ENCODE measurements around the gene TSPAN4.

The TSPAN4 gene

GRCh38 chr11:833849-834311 lies 8.8 kb upstream of the TSPAN4 start:
- Histone ChIP-seq H3K4me1 (peaks cover 57 to 78% (median 62%) of the 10 kb centered on the region in 10 experiments), H3K9ac (peak overlapping the region; percentile 74 to 92 (median 84); a peak in 21 of 22 replicates), H3K4me3 (peak overlapping the region; percentile 71 to 86 (median 74)), H3K9me3 (replicated peaks in 1 of 11) (no peaks in the 10 kb centered on the region), H3K27ac (peak overlapping the region in 7 of 11 experiments; percentile 70 to 81 (median 79); a peak in 12 of 22 replicates), H3K27me3 (peaks cover 37 to 59% (median 45%) of the 10 kb centered on the region in 11 experiments), H3K4me2 (peak overlapping the region; percentile 90 to 99 (median 98)), H3K36me3 (peaks cover 24 to 29% (median 28%) of the 10 kb centered on the region in 11 experiments), H4K20me1 (peaks cover 42 to 93% (median 88%) of the 10 kb centered on the region in 11 experiments)
- no peak for TF ChIP-seq Cebpa-rat (IDR thresholded peaks at IDR 0.05)

GRCh38 chr11:834371-835316 lies 8.0 kb upstream of the TSPAN4 start:
- peak overlapping the region; percentile 90 to 99 (median 98) for H3K4me2 ChIP-seq
- H3K9ac ChIP-seq, result peak overlapping the region; percentile 2 to 90 (median 81); a peak in 20 of 22 replicates
- H3K27ac ChIP-seq, result peak overlapping the region in 7 of 11 experiments; percentile 2 to 65 (median 41); a peak in 12 of 22 replicates

GRCh38 chr11:836274-836673 lies 6.4 kb upstream of the TSPAN4 start:
- Histone ChIP-seq H3K4me1 (peaks cover 44 to 70% (median 52%) of the 10 kb centered on the region in 10 experiments), H3K27me3 (peaks cover 13 to 35% (median 21%) of the 10 kb centered on the region in 11 experiments), H3K27ac (no peak overlapping the region), H4K20me1 (peaks cover 64 to 93% (median 88%) of the 10 kb centered on the region in 11 experiments), H3K9me3 (replicated peaks in 1 of 11) (no peaks in the 10 kb centered on the region), H3K36me3 (peaks cover 46 to 52% (median 52%) of the 10 kb centered on the region in 11 experiments), H3K4me2 (no peak overlapping the region), H3K9ac (no peak overlapping the region), H3K4me3 (no peak overlapping the region)
- no peak for TF ChIP-seq Cebpa-rat (IDR thresholded peaks at IDR 0.05)

More at GRCh38 chr11:834371-835316, 8.0 kb upstream of the TSPAN4 start:
- TF ChIP-seq Cebpa-rat (IDR thresholded peaks at IDR 0.05), result no peak
- Histone ChIP-seq H3K4me1 (peaks cover 50 to 71% (median 55%) of the 10 kb centered on the region in 10 experiments), H3K4me3 (peak overlapping the region in 9 of 10 experiments; percentile 7 to 86 (median 71); a peak in 14 of 20 replicates), H3K9me3 (replicated peaks in 1 of 11) (no peaks in the 10 kb centered on the region), H3K27me3 (peaks cover 29 to 51% (median 37%) of the 10 kb centered on the region in 11 experiments), H3K36me3 (peaks cover 32 to 37% (median 36%) of the 10 kb centered on the region in 11 experiments), H4K20me1 (peaks cover 48 to 93% (median 88%) of the 10 kb centered on the region in 11 experiments)

GRCh38 chr11:836700-837099 lies 6.0 kb upstream of the TSPAN4 start:
- H3K9ac ChIP-seq, result no peak overlapping the region
- peaks cover 44 to 69% (median 51%) of the 10 kb centered on the region in 10 experiments for H3K4me1 ChIP-seq
- no peaks in the 10 kb centered on the region for H3K9me3 ChIP-seq (replicated peaks in 1 of 11)
- no peak overlapping the region for H3K27ac ChIP-seq
- peaks cover 69 to 93% (median 88%) of the 10 kb centered on the region in 11 experiments for H4K20me1 ChIP-seq
- H3K36me3 ChIP-seq, result peaks cover 46 to 53% (median 52%) of the 10 kb centered on the region in 11 experiments
- no peak for TF ChIP-seq Cebpa-rat (IDR thresholded peaks at IDR 0.05)
- no peak overlapping the region for H3K4me2 ChIP-seq
- peaks cover 9 to 31% (median 17%) of the 10 kb centered on the region in 11 experiments for H3K27me3 ChIP-seq
- H3K4me3 ChIP-seq, result no peak overlapping the region

- no peaks in the 10 kb centered on the region for H3K9me3 ChIP-seq (replicated peaks in 1 of 11)
- peaks cover 37 to 62% (median 44%) of the 10 kb centered on the region in 10 experiments for H3K4me1 ChIP-seq
- H3K27me3 ChIP-seq, result peaks cover 2 to 24% (median 10%) of the 10 kb centered on the region in 11 experiments
- 0 out of 22 replicates have a peak overlapping the region, but pooled peaks of 1 of the 11 experiments have one; percentile 11 for H3K9ac ChIP-seq
- H4K20me1 ChIP-seq, result peaks cover 74 to 92% (median 86%) of the 10 kb centered on the region in 11 experiments
- H3K4me2 ChIP-seq, result no peak overlapping the region
- no peak overlapping the region for H3K4me3 ChIP-seq
- peaks cover 46 to 53% (median 52%) of the 10 kb centered on the region in 11 experiments for H3K36me3 ChIP-seq
- H3K27ac ChIP-seq, result no peak overlapping the region
- TF ChIP-seq Cebpa-rat (IDR thresholded peaks at IDR 0.05), result no peak
Observed at GRCh38 chr11:837189-837989, 5.3 kb upstream of the TSPAN4 start.

GRCh38 chr11:837990-838307 lies 4.7 kb upstream of the TSPAN4 start:
- H3K36me3 ChIP-seq, result peaks cover 46 to 53% (median 52%) of the 10 kb centered on the region in 11 experiments
- 0 out of 22 replicates have a peak overlapping the region, but pooled peaks of 1 of the 11 experiments have one; percentile 11 for H3K9ac ChIP-seq
- peaks cover 35 to 60% (median 42%) of the 10 kb centered on the region in 10 experiments for H3K4me1 ChIP-seq
- no peak overlapping the region for H3K4me2 ChIP-seq
- H4K20me1 ChIP-seq, result peaks cover 74 to 91% (median 85%) of the 10 kb centered on the region in 11 experiments
- H3K9me3 ChIP-seq (replicated peaks in 1 of 11), result no peaks in the 10 kb centered on the region
- no peak overlapping the region for H3K27ac ChIP-seq
- TF ChIP-seq Cebpa-rat (IDR thresholded peaks at IDR 0.05), result no peak
- no peak overlapping the region for H3K4me3 ChIP-seq
- peaks cover 0 to 21% (median 7%) of the 10 kb centered on the region in 11 experiments; a peak in 9 of 22 replicates for H3K27me3 ChIP-seq

- H3K36me3 ChIP-seq, result peaks cover 46 to 53% (median 52%) of the 10 kb centered on the region in 11 experiments
- TF ChIP-seq Cebpa-rat (IDR thresholded peaks at IDR 0.05), result no peak
- H3K4me3 ChIP-seq, result no peak overlapping the region
- H3K9me3 ChIP-seq (replicated peaks in 1 of 11), result no peaks in the 10 kb centered on the region
- H3K4me2 ChIP-seq, result no peak overlapping the region
- H3K4me1 ChIP-seq, result peaks cover 36 to 61% (median 44%) of the 10 kb centered on the region in 10 experiments
- peaks cover 0 to 16% (median 7%) of the 10 kb centered on the region in 11 experiments; a peak in 7 of 22 replicates for H3K27me3 ChIP-seq
- peak overlapping the region in 3 of 11 experiments; percentile 13 to 29 (median 25); a peak in 3 of 22 replicates for H3K9ac ChIP-seq
- H4K20me1 ChIP-seq, result peaks cover 74 to 86% (median 80%) of the 10 kb centered on the region in 11 experiments
- H3K27ac ChIP-seq, result no peak overlapping the region
Observed at GRCh38 chr11:838441-839279, 4.0 kb upstream of the TSPAN4 start.

Data from BLaER1 treated with 17β-estradiol and CSF1 and Interleukin-3, amounts not matched to agents 10 nM and 100 nM (cell line).